HCT116 (cell line): ENCODE results near the gene RANBP3L. TPM values are rescaled to one million over a fixed set of nuclear protein-coding genes. Genes with fewer than 3 reads are reported as not detected.

ENCODE experiments used
- ATAC-seq: fragments of 200-7000 bp; cut with Tn5 transposase; 2 replicates; pipeline ENCODE4 v1.9.1; 2020; ENCODE audit warnings: mild to moderate bottlenecking, moderate library complexity
- BruUV-seq: library from RNA; stranded (reverse); fragments of 400-500 nt; replicated peaks from 2 replicates; lab custom pipeline; 2021; lab: Mats Ljungman, UMichigan
- CTCF ChIA-PET: fragments of 300-600 bp; sonication (Branson Sonifier 250); formaldehyde crosslinking; loops from one replicate; lab custom pipeline; 2021; ENCODE audit warnings: antibody characterized with exemption; lab: Charles Lee
- POLR2A ChIA-PET: fragments of 300-600, 350-600 bp; sonication (Branson Sonifier 250); formaldehyde crosslinking; loops from one replicate; lab custom pipeline; 2021; ENCODE audit warnings: antibody characterized with exemption; lab: Charles Lee
- RAD21 ChIA-PET, 2 experiments: fragments of 300-600 bp; sonication (Branson Sonifier 250); formaldehyde crosslinking; loops; one replicate each; lab custom pipeline; 2023; ENCODE audit warnings: low total read pairs in 2 of 2; ENCODE audit not compliant: uncharacterized antibody in 2 of 2, unreplicated experiment in 2 of 2, low non-redundant PET in 1 of 2; lab: Charles Lee
- DNase-seq: peaks from one replicate; pipeline ENCODE4 v3.0.0-alpha.2; 2010; ENCODE audit warnings: low read depth, low spot score
- H2AFZ ChIP-seq: fragments of 200-600 bp; shearing (Covaris generic), sonication (generic); 2 replicates; pipeline ENCODE4 v1.6.1; 2017; ENCODE audit warnings: low read depth, mixed run types, mixed read lengths, antibody characterized with exemption, low read length; ENCODE audit not compliant: poor library complexity, severe bottlenecking
- H3K27ac ChIP-seq: 2 replicates; pipeline ENCODE4 v1.5.1; 2012; ENCODE audit warnings: low read depth, low read length
- H3K27me3 ChIP-seq: fragments of 200-600 bp; sonication (generic); 2 replicates; pipeline ENCODE4 v1.6.1; 2016; ENCODE audit warnings: mixed run types, low read length, mixed read lengths; ENCODE audit not compliant: insufficient read depth
- H3K36me3 ChIP-seq, 2 experiments: fragments of 200-500 bp in 1 of 2; fragments of 200-600 bp in 1 of 2; sonication (Bioruptor generic) in 1 of 2; sonication (generic) in 1 of 2; 2 replicates each; pipeline versions ENCODE4 v1.5.1 to v1.6.1; 2014 to 2016; ENCODE audit warnings: low read length in 2 of 2, inconsistent platforms in 1 of 2, mixed read lengths in 1 of 2, mixed run types in 1 of 2; ENCODE audit not compliant: insufficient read depth in 2 of 2, control insufficient read depth in 1 of 2
- H3K4me1 ChIP-seq, 2 experiments: fragments of 200-600 bp in 1 of 2; sonication (generic) in 1 of 2; 2 replicates each; pipeline versions ENCODE4 v1.5.1 to v1.6.1; 2012 to 2017; ENCODE audit warnings: low read length in 2 of 2, inconsistent platforms in 1 of 2, mild to moderate bottlenecking in 1 of 2, mixed read lengths in 1 of 2, mixed run types in 1 of 2, moderate library complexity in 1 of 2; ENCODE audit not compliant: insufficient read depth in 2 of 2, control insufficient read depth in 1 of 2
- H3K4me2 ChIP-seq: fragments of 200-600 bp; sonication (generic); 2 replicates; pipeline ENCODE4 v1.6.1; 2017; ENCODE audit warnings: mixed run types, low read length, mixed read lengths
- H3K4me3 ChIP-seq, 2 experiments: fragments of 200-600 bp in 1 of 2; sonication (generic) in 1 of 2; replicated peaks in 1 of 2; 2 replicates each; pipeline ENCODE4 v1.5.1; 2011 to 2016; ENCODE audit warnings: low read length in 2 of 2, control low read depth in 1 of 2, low read depth in 1 of 2, mild to moderate bottlenecking in 1 of 2, mixed read lengths in 1 of 2, mixed run types in 1 of 2
- H3K79me2 ChIP-seq: fragments of 200-600 bp; sonication (generic); 2 replicates; pipeline ENCODE4 v1.6.1; 2017; ENCODE audit warnings: mild to moderate bottlenecking, mixed run types, low read length, moderate library complexity, mixed read lengths; ENCODE audit not compliant: insufficient read depth
- H3K9ac ChIP-seq: fragments of 200-600 bp; sonication (generic); 2 replicates; pipeline ENCODE4 v1.6.1; 2016; ENCODE audit warnings: low read length, mixed read lengths
- H3K9me2 ChIP-seq: fragments of 200-600 bp; sonication (generic), shearing (Covaris generic); 2 replicates; pipeline ENCODE4 v1.6.1; 2017; ENCODE audit warnings: mixed run types, mild to moderate bottlenecking, moderate library complexity; ENCODE audit not compliant: insufficient read depth
- H3K9me3 ChIP-seq, 2 experiments: fragments of 200-500 bp in 1 of 2; fragments of 200-600 bp in 1 of 2; sonication (Bioruptor generic) in 1 of 2; sonication (generic) in 1 of 2; 2 replicates each; pipeline ENCODE4 v1.6.1; 2014 to 2017; ENCODE audit warnings: low read length in 2 of 2, mixed read lengths in 2 of 2, inconsistent platforms in 1 of 2, low read depth in 1 of 2, mild to moderate bottlenecking in 1 of 2, mixed run types in 1 of 2, moderate library complexity in 1 of 2; ENCODE audit not compliant: control insufficient read depth in 1 of 2, insufficient read depth in 1 of 2
- H4K20me1 ChIP-seq: fragments of 200-600 bp; sonication (generic), shearing (Covaris generic); 2 replicates; pipeline ENCODE4 v1.6.1; 2017; ENCODE audit warnings: mixed run types, mild to moderate bottlenecking, moderate library complexity; ENCODE audit not compliant: insufficient read depth
- CBX3 ChIP-seq: IDR thresholded peaks from 2 replicates; pipeline ENCODE4 v1.6.1; 2012; ENCODE audit warnings: low read depth
- CEBPB ChIP-seq: IDR thresholded peaks from 2 replicates; pipeline ENCODE4 v1.6.1; 2012; ENCODE audit warnings: low read depth
- EGR1 ChIP-seq: IDR thresholded peaks from 2 replicates; pipeline ENCODE4 v1.6.1; 2012; ENCODE audit warnings: low read depth
- ELF1 ChIP-seq: IDR thresholded peaks from 2 replicates; pipeline ENCODE4 v1.6.1; 2012; ENCODE audit warnings: low read depth, borderline replicate concordance
- EZH2phosphoT487 ChIP-seq: fragments of 200-600 bp; IDR thresholded peaks from 2 replicates; pipeline ENCODE4 v1.6.1; 2018; ENCODE audit warnings: antibody characterized with exemption, borderline replicate concordance
- FOSL1 ChIP-seq: IDR thresholded peaks from 2 replicates; pipeline ENCODE4 v1.6.1; 2012; ENCODE audit warnings: low read depth
- JUND ChIP-seq: IDR thresholded peaks from 2 replicates; pipeline ENCODE4 v1.6.1; 2012
- POLR2A ChIP-seq: IDR thresholded peaks from 2 replicates; pipeline ENCODE4 v1.7.0; 2011; ENCODE audit warnings: borderline replicate concordance; ENCODE audit not compliant: insufficient read depth, insufficient read length; ENCODE audit errors: extremely low read depth
- RAD21 ChIP-seq: IDR thresholded peaks from 2 replicates; pipeline ENCODE4 v1.6.1; 2012; ENCODE audit warnings: low read depth, mild to moderate bottlenecking
- TCF7L2 ChIP-seq: IDR thresholded peaks from 2 replicates; pipeline ENCODE4 v1.7.0; 2011; ENCODE audit warnings: borderline replicate concordance, inconsistent platforms; ENCODE audit not compliant: insufficient read depth, insufficient read length; ENCODE audit errors: extremely low read depth
- ZFX ChIP-seq: fragments of 450-650 bp; IDR thresholded peaks from 2 replicates; pipeline ENCODE4 v1.6.1; 2017
- ZNF274 ChIP-seq: fragments of 200-500 bp; sonication (Bioruptor generic); IDR thresholded peaks from 2 replicates; pipeline ENCODE4 v1.6.1; 2014; ENCODE audit warnings: mild to moderate bottlenecking, low read depth, low read length, inconsistent platforms
- intact Hi-C: fragments of 100-400 bp; cut with micrococcal nuclease; formaldehyde crosslinking; loops from 2 replicates; pipeline ENCODE4 v1.10.0; 2022
- total RNA-seq: library from RNA; stranded (reverse); gene quantifications from one replicate; pipeline ENCODE4 v1.2.1, GENCODE V29; 2021; ENCODE audit not compliant: unreplicated experiment
- TF ChIP-seq, protein P1 (sequence below): IDR thresholded peaks from 2 replicates; pipeline ENCODE4 v1.6.1; 2012; ENCODE audit warnings: low read depth
- TF ChIP-seq, protein P2 (sequence below), 3 experiments: fragments of 200-600 bp in 1 of 3; sonication (generic) in 1 of 3; IDR thresholded peaks in 2 of 3; conservative IDR thresholded peaks in 1 of 3; 2 replicates each; pipeline ENCODE4 v1.5.1; 2012 to 2017; ENCODE audit warnings: low read depth in 2 of 3, low read length in 2 of 3, antibody characterized with exemption in 1 of 3, borderline replicate concordance in 1 of 3, control low read depth in 1 of 3, mild to moderate bottlenecking in 1 of 3, mixed read lengths in 1 of 3, mixed run types in 1 of 3, moderate library complexity in 1 of 3; ENCODE audit not compliant: insufficient read depth in 1 of 3

RANBP3L gene
- total RNA-seq, 1 experiment from 2014 or later: not detected

DNA sequence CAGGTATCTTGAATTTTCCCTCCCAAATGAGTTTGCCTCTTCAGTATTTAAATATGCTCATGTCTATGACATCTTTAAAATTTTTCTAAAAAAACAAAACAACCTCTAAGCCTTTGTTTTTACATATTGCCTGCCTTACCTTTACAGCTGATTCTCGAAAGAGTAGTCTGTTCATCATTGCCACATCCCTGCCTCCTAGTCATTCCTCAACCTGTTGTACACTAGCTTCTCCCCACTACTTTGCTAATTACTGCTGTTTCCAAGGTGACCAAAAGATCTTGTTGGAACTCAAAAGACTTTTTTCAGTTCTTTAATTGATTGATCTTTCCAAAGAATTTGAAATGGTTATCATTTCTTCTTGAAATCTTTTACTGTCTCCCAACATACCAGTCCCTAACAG lies 58.0 kb downstream of the RANBP3L start:
- no peaks in the 10 kb centered on the region for H4K20me1 ChIP-seq
- ChIA-PET POLR2A (interaction anchor here (1.1 kb wide), 1 partner anchor 8 kb away, joined by 3 read pairs; no protein-coding TSS in a partner anchor), RAD21 (no interaction called here), CTCF (no interaction called here)
- no peaks in the 10 kb centered on the region for H3K27me3 ChIP-seq
- no peak overlapping the region for H3K4me2 ChIP-seq
- no peak overlapping the region for H2AFZ ChIP-seq
- BruUV-seq: no TSS peak
- H3K9me3 ChIP-seq: no peaks in the 10 kb centered on the region
- peaks cover 11% of the 10 kb centered on the region; the same call in 1 of the 2 replicates for H3K79me2 ChIP-seq
- DNase-seq: no peak
- H3K9ac ChIP-seq: no peak overlapping the region
- no peaks in the 10 kb centered on the region for H3K9me2 ChIP-seq
- ATAC-seq: no peak
- TF ChIP-seq ZNF274 (no peak), EZH2phosphoT487 (no peak), CEBPB (no peak), JUND (no peak), RAD21 (no peak), ELF1 (no peak), TCF7L2 (no peak), EGR1 (no peak), ZFX (no peak), FOSL1 (no peak), CBX3 (no peak), POLR2A (no peak)
- TF ChIP-seq, protein P1, sequence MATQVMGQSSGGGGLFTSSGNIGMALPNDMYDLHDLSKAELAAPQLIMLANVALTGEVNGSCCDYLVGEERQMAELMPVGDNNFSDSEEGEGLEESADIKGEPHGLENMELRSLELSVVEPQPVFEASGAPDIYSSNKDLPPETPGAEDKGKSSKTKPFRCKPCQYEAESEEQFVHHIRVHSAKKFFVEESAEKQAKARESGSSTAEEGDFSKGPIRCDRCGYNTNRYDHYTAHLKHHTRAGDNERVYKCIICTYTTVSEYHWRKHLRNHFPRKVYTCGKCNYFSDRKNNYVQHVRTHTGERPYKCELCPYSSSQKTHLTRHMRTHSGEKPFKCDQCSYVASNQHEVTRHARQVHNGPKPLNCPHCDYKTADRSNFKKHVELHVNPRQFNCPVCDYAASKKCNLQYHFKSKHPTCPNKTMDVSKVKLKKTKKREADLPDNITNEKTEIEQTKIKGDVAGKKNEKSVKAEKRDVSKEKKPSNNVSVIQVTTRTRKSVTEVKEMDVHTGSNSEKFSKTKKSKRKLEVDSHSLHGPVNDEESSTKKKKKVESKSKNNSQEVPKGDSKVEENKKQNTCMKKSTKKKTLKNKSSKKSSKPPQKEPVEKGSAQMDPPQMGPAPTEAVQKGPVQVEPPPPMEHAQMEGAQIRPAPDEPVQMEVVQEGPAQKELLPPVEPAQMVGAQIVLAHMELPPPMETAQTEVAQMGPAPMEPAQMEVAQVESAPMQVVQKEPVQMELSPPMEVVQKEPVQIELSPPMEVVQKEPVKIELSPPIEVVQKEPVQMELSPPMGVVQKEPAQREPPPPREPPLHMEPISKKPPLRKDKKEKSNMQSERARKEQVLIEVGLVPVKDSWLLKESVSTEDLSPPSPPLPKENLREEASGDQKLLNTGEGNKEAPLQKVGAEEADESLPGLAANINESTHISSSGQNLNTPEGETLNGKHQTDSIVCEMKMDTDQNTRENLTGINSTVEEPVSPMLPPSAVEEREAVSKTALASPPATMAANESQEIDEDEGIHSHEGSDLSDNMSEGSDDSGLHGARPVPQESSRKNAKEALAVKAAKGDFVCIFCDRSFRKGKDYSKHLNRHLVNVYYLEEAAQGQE: no peak
- TF ChIP-seq, protein P2, sequence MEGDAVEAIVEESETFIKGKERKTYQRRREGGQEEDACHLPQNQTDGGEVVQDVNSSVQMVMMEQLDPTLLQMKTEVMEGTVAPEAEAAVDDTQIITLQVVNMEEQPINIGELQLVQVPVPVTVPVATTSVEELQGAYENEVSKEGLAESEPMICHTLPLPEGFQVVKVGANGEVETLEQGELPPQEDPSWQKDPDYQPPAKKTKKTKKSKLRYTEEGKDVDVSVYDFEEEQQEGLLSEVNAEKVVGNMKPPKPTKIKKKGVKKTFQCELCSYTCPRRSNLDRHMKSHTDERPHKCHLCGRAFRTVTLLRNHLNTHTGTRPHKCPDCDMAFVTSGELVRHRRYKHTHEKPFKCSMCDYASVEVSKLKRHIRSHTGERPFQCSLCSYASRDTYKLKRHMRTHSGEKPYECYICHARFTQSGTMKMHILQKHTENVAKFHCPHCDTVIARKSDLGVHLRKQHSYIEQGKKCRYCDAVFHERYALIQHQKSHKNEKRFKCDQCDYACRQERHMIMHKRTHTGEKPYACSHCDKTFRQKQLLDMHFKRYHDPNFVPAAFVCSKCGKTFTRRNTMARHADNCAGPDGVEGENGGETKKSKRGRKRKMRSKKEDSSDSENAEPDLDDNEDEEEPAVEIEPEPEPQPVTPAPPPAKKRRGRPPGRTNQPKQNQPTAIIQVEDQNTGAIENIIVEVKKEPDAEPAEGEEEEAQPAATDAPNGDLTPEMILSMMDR (IDR thresholded peaks at IDR 0.05 in 2 of 3, conservative IDR thresholded peaks at IDR 0.05 in 1 of 3; ENCODE audit: borderline replicate concordance in 1 of 3, insufficient read depth in 1 of 3, low read depth in 2 of 3, low read length in 2 of 3): no peak
- TF ChIP-seq, all 23 proteins: peak for 0
- H3K4me1 ChIP-seq: peaks cover 9 to 22% of the 10 kb centered on the region in 2 experiments; a peak in 3 of 4 replicates
- no peak overlapping the region for H3K27ac ChIP-seq
- intact Hi-C loops: loop anchor here (5.0 to 10.0 kb wide), 2 partner anchors 91 to 361 kb away; partner anchors contain the start of genes LMBRD2, SKP2 and SLC1A3
- no peaks in the 10 kb centered on the region for H3K36me3 ChIP-seq
- H3K4me3 ChIP-seq: no peak overlapping the region
